HEK293 (cell line): ENCODE results near the gene MDP1.

Experiments used
- EGR2 ChIP-seq: fragments of 450-650 bp; formaldehyde crosslinking; IDR thresholded peaks from 2 replicates; pipeline ENCODE4 v1.5.1; 2016; ENCODE audit warnings: low read depth, missing biosample characterization, missing genetic modification characterization
- IKZF3 ChIP-seq: fragments of 450-650 bp; IDR thresholded peaks from 2 replicates; pipeline ENCODE4 v1.5.0; 2018; ENCODE audit warnings: missing biosample characterization, mild to moderate bottlenecking, missing genetic modification characterization, moderate library complexity
- KLF1 ChIP-seq: fragments of 450-650 bp; formaldehyde crosslinking; IDR thresholded peaks from 2 replicates; pipeline ENCODE4 v1.5.1; 2016; ENCODE audit warnings: missing biosample characterization, missing genetic modification characterization
- KLF16 ChIP-seq: fragments of 450-650 bp; formaldehyde crosslinking; IDR thresholded peaks from 2 replicates; pipeline ENCODE4 v1.5.1; 2017; ENCODE audit warnings: missing biosample characterization, missing genetic modification characterization
- KLF8 ChIP-seq: fragments of 450-650 bp; formaldehyde crosslinking; IDR thresholded peaks from 2 replicates; pipeline ENCODE4 v1.5.1; 2016; ENCODE audit warnings: missing biosample characterization, missing genetic modification characterization
- ZBTB7A ChIP-seq: fragments of 450-650 bp; formaldehyde crosslinking; IDR thresholded peaks from 2 replicates; pipeline ENCODE4 v1.5.1; 2016; ENCODE audit warnings: low read depth, missing biosample characterization, missing genetic modification characterization
- ZEB2 ChIP-seq: fragments of 450-650 bp; formaldehyde crosslinking; IDR thresholded peaks from 2 replicates; pipeline ENCODE4 v1.5.1; 2016; ENCODE audit warnings: missing biosample characterization, missing genetic modification characterization
- ZFP69B ChIP-seq: fragments of 450-650 bp; formaldehyde crosslinking; IDR thresholded peaks from 2 replicates; pipeline ENCODE4 v1.5.1; 2016; ENCODE audit warnings: missing biosample characterization, missing genetic modification characterization
- ZNF184 ChIP-seq: fragments of 450-650 bp; IDR thresholded peaks from 2 replicates; pipeline ENCODE4 v1.5.1; 2018; ENCODE audit warnings: missing biosample characterization, mild to moderate bottlenecking, missing genetic modification characterization
- ZNF223 ChIP-seq: fragments of 450-650 bp; formaldehyde crosslinking; IDR thresholded peaks from 2 replicates; pipeline ENCODE4 v1.5.1; 2016; ENCODE audit warnings: missing biosample characterization, missing genetic modification characterization
- ZNF24 ChIP-seq: fragments of 450-650 bp; formaldehyde crosslinking; IDR thresholded peaks from 2 replicates; pipeline ENCODE4 v1.5.1; 2016; ENCODE audit warnings: missing biosample characterization, missing genetic modification characterization
- ZNF423 ChIP-seq: fragments of 450-650 bp; formaldehyde crosslinking; IDR thresholded peaks from 2 replicates; pipeline ENCODE4 v1.5.1; 2016; ENCODE audit warnings: missing biosample characterization, missing genetic modification characterization
- ZNF433 ChIP-seq: fragments of 450-650 bp; formaldehyde crosslinking; IDR thresholded peaks from 2 replicates; pipeline ENCODE4 v1.5.1; 2016; ENCODE audit warnings: missing biosample characterization, missing genetic modification characterization, low read depth
- ZNF530 ChIP-seq: fragments of 450-650 bp; formaldehyde crosslinking; IDR thresholded peaks from 2 replicates; pipeline ENCODE4 v1.5.1; 2016; ENCODE audit warnings: low read depth, missing biosample characterization, missing genetic modification characterization
- ZNF561 ChIP-seq: fragments of 450-650 bp; IDR thresholded peaks from 2 replicates; pipeline ENCODE4 v1.5.1; 2018; ENCODE audit warnings: missing biosample characterization, missing genetic modification characterization, borderline replicate concordance
- ZNF629 ChIP-seq: fragments of 450-650 bp; formaldehyde crosslinking; IDR thresholded peaks from 2 replicates; pipeline ENCODE4 v1.5.1; 2017; ENCODE audit warnings: missing biosample characterization, missing genetic modification characterization
- ZNF768 ChIP-seq: fragments of 450-650 bp; formaldehyde crosslinking; IDR thresholded peaks from 2 replicates; pipeline ENCODE4 v1.5.1; 2018; ENCODE audit warnings: missing biosample characterization, mild to moderate bottlenecking, missing genetic modification characterization
- ZNF777 ChIP-seq: fragments of 450-650 bp; formaldehyde crosslinking; IDR thresholded peaks from 2 replicates; pipeline ENCODE4 v1.5.1; 2017; ENCODE audit warnings: missing biosample characterization, missing genetic modification characterization, borderline replicate concordance
- ZNF843 ChIP-seq: fragments of 450-650 bp; formaldehyde crosslinking; IDR thresholded peaks from 2 replicates; pipeline ENCODE4 v1.5.1; 2016; ENCODE audit warnings: missing biosample characterization, missing genetic modification characterization
- ZSCAN30 ChIP-seq: fragments of 450-650 bp; IDR thresholded peaks from 2 replicates; pipeline ENCODE4 v1.5.1; 2018; ENCODE audit warnings: missing biosample characterization, mild to moderate bottlenecking, missing genetic modification characterization, moderate library complexity
- TF ChIP-seq, protein P1 (sequence below): fragments of 450-650 bp; formaldehyde crosslinking; optimal IDR thresholded peaks from 2 replicates; pipeline ENCODE3; 2016; ENCODE audit warnings: missing biosample characterization, mild to moderate bottlenecking, missing genetic modification characterization
- TF ChIP-seq, protein P2 (sequence below): sonication (generic); formaldehyde crosslinking; IDR thresholded peaks from 2 replicates; pipeline ENCODE4 v1.8.1; 2022; ENCODE audit warnings: mild to moderate bottlenecking, moderate library complexity, missing genetic modification reagents
- TF ChIP-seq, protein P3 (sequence below): fragments of 450-650 bp; formaldehyde crosslinking; IDR thresholded peaks from 2 replicates; pipeline ENCODE4 v1.5.1; 2017; ENCODE audit warnings: missing biosample characterization, missing genetic modification characterization
- TF ChIP-seq, protein P4 (sequence below): fragments of 450-650 bp; formaldehyde crosslinking; IDR thresholded peaks from 2 replicates; pipeline ENCODE4 v1.5.1; 2017; ENCODE audit warnings: missing biosample characterization, missing genetic modification characterization
- TF ChIP-seq, protein P5 (sequence below): fragments of 450-650 bp; formaldehyde crosslinking; IDR thresholded peaks from 2 replicates; pipeline ENCODE4 v1.5.1; 2016; ENCODE audit warnings: missing biosample characterization, missing genetic modification characterization
- TF ChIP-seq, protein P6 (sequence below): fragments of 450-650 bp; formaldehyde crosslinking; IDR thresholded peaks from 2 replicates; pipeline ENCODE4 v1.5.1; 2016; ENCODE audit warnings: missing biosample characterization, missing genetic modification characterization
- TF ChIP-seq, protein P7 (sequence below): fragments of 450-650 bp; formaldehyde crosslinking; IDR thresholded peaks from 2 replicates; pipeline ENCODE4 v1.5.1; 2016; ENCODE audit warnings: missing biosample characterization, missing genetic modification characterization

The MDP1 gene

DNA sequence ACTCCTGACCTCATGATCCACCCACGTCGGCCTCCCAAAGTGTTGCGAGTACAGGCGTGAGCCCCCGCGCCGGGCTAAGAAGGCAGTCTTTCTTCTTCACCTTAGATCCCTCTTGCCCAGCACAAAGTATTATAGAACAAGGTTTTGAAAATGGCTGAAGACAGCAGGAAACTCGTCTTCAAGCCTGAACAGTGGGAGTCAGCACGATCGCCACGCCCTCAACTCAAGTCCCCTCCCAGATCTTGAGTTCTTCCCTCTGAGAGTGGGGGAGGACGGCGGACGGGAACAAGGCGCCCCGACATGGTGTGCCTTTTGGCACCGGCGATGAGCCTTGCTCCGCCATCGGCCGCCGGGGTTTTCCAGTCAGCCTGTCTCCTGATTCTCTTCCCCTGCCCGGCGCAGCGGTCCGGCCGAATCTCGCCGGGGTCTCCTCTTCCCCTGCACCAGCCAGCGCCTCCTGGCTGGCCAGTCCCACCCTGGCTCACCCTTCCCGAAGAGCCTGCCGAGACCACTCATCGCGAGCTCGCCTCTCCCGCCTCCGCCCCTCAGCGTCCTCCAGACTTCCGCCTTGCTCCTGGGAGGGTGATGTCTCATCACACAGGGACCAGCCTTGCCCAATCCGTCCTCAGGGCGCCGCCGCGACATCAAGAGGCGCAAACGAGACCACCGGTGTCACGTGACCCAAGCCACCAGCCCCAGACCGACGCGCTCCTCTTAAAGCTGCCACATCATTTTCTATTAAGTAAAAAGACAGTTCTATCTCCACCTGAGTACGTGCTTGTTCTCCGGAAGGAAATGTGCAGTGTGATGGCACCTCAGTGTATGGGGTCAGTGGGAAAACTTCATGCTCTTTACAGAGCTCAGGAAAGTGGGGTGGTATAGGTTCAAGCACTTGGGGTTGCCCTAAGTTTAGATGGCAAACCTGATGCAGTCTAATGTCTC lies 2.7 kb downstream of the MDP1 start, which contains the start of gene CHMP4A (continued):
- TF ChIP-seq, protein P1, sequence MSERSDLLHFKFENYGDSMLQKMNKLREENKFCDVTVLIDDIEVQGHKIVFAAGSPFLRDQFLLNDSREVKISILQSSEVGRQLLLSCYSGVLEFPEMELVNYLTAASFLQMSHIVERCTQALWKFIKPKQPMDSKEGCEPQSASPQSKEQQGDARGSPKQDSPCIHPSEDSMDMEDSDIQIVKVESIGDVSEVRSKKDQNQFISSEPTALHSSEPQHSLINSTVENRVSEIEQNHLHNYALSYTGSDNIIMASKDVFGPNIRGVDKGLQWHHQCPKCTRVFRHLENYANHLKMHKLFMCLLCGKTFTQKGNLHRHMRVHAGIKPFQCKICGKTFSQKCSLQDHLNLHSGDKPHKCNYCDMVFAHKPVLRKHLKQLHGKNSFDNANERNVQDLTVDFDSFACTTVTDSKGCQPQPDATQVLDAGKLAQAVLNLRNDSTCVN (tag by site-specific recombination): peak; percentile 64
- TF ChIP-seq EGR2 (tag by site-specific recombination): peak; percentile 44
- peak; percentile 76; the same call in 1 of the 2 replicates for TF ChIP-seq ZEB2
- TF ChIP-seq, protein P2, sequence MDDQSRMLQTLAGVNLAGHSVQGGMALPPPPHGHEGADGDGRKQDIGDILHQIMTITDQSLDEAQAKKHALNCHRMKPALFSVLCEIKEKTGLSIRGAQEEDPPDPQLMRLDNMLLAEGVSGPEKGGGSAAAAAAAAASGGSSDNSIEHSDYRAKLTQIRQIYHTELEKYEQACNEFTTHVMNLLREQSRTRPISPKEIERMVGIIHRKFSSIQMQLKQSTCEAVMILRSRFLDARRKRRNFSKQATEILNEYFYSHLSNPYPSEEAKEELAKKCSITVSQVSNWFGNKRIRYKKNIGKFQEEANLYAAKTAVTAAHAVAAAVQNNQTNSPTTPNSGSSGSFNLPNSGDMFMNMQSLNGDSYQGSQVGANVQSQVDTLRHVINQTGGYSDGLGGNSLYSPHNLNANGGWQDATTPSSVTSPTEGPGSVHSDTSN (CRISPR knock-in tag): 0 out of 2 replicates have a peak, but pooled peaks have one; percentile 45
- TF ChIP-seq, protein P3, sequence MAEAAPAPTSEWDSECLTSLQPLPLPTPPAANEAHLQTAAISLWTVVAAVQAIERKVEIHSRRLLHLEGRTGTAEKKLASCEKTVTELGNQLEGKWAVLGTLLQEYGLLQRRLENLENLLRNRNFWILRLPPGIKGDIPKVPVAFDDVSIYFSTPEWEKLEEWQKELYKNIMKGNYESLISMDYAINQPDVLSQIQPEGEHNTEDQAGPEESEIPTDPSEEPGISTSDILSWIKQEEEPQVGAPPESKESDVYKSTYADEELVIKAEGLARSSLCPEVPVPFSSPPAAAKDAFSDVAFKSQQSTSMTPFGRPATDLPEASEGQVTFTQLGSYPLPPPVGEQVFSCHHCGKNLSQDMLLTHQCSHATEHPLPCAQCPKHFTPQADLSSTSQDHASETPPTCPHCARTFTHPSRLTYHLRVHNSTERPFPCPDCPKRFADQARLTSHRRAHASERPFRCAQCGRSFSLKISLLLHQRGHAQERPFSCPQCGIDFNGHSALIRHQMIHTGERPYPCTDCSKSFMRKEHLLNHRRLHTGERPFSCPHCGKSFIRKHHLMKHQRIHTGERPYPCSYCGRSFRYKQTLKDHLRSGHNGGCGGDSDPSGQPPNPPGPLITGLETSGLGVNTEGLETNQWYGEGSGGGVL (tag by site-specific recombination): peak; percentile 68
- TF ChIP-seq KLF1 (tag by site-specific recombination): peak; percentile 90
- peak; percentile 32; the same call in 1 of the 2 replicates for TF ChIP-seq ZBTB7A (tag by site-specific recombination)
- 0 out of 2 replicates have a peak, but pooled peaks have one; percentile 38 for TF ChIP-seq ZNF184 (tag by site-specific recombination)
- peak; percentile 75; the same call in 1 of the 2 replicates for TF ChIP-seq ZNF423
- TF ChIP-seq ZNF433 (tag by site-specific recombination): no peak
- TF ChIP-seq ZNF843: peak; percentile 55; the same call in 1 of the 2 replicates
- peak; percentile 83 for TF ChIP-seq KLF16 (tag by site-specific recombination)
- TF ChIP-seq KLF8 (tag by site-specific recombination): peak; percentile 90
- TF ChIP-seq ZFP69B (tag by site-specific recombination): peak; percentile 58; the same call in 1 of the 2 replicates
- TF ChIP-seq, protein P4, sequence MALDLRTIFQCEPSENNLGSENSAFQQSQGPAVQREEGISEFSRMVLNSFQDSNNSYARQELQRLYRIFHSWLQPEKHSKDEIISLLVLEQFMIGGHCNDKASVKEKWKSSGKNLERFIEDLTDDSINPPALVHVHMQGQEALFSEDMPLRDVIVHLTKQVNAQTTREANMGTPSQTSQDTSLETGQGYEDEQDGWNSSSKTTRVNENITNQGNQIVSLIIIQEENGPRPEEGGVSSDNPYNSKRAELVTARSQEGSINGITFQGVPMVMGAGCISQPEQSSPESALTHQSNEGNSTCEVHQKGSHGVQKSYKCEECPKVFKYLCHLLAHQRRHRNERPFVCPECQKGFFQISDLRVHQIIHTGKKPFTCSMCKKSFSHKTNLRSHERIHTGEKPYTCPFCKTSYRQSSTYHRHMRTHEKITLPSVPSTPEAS (tag by site-specific recombination): no peak; the same call in 1 of the 2 replicates
- TF ChIP-seq ZNF530: no peak
- TF ChIP-seq ZNF223: no peak
- 0 out of 2 replicates have a peak, but pooled peaks have one; percentile 19 for TF ChIP-seq ZSCAN30 (tag by site-specific recombination)
- TF ChIP-seq, protein P5, sequence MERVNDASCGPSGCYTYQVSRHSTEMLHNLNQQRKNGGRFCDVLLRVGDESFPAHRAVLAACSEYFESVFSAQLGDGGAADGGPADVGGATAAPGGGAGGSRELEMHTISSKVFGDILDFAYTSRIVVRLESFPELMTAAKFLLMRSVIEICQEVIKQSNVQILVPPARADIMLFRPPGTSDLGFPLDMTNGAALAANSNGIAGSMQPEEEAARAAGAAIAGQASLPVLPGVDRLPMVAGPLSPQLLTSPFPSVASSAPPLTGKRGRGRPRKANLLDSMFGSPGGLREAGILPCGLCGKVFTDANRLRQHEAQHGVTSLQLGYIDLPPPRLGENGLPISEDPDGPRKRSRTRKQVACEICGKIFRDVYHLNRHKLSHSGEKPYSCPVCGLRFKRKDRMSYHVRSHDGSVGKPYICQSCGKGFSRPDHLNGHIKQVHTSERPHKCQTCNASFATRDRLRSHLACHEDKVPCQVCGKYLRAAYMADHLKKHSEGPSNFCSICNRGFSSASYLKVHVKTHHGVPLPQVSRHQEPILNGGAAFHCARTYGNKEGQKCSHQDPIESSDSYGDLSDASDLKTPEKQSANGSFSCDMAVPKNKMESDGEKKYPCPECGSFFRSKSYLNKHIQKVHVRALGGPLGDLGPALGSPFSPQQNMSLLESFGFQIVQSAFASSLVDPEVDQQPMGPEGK: peak; percentile 85
- TF ChIP-seq ZNF768 (tag by site-specific recombination): no peak
- peak; percentile 76 for TF ChIP-seq IKZF3 (tag by site-specific recombination)
- TF ChIP-seq, protein P6, sequence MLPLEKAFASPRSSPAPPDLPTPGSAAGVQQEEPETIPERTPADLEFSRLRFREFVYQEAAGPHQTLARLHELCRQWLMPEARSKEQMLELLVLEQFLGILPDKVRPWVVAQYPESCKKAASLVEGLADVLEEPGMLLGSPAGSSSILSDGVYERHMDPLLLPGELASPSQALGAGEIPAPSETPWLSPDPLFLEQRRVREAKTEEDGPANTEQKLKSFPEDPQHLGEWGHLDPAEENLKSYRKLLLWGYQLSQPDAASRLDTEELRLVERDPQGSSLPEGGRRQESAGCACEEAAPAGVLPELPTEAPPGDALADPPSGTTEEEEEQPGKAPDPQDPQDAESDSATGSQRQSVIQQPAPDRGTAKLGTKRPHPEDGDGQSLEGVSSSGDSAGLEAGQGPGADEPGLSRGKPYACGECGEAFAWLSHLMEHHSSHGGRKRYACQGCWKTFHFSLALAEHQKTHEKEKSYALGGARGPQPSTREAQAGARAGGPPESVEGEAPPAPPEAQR (tag by site-specific recombination): no peak
- peak; percentile 83 for TF ChIP-seq ZNF24
- no peak for TF ChIP-seq ZNF777 (tag by site-specific recombination)
- peak; percentile 79 for TF ChIP-seq ZNF629 (tag by site-specific recombination)
- 0 out of 2 replicates have a peak, but pooled peaks have one; percentile 87 for TF ChIP-seq ZNF561 (tag by site-specific recombination)
- TF ChIP-seq, protein P7, sequence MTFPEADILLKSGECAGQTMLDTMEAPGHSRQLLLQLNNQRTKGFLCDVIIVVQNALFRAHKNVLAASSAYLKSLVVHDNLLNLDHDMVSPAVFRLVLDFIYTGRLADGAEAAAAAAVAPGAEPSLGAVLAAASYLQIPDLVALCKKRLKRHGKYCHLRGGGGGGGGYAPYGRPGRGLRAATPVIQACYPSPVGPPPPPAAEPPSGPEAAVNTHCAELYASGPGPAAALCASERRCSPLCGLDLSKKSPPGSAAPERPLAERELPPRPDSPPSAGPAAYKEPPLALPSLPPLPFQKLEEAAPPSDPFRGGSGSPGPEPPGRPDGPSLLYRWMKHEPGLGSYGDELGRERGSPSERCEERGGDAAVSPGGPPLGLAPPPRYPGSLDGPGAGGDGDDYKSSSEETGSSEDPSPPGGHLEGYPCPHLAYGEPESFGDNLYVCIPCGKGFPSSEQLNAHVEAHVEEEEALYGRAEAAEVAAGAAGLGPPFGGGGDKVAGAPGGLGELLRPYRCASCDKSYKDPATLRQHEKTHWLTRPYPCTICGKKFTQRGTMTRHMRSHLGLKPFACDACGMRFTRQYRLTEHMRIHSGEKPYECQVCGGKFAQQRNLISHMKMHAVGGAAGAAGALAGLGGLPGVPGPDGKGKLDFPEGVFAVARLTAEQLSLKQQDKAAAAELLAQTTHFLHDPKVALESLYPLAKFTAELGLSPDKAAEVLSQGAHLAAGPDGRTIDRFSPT: no peak
